Adrenal gland (tissue), 5 donors: ENCODE data around the gene GIN1.

Source experiments
- POLR2A ChIP-seq, 2 donors: fragments of 450-650 bp; IDR thresholded peaks; one replicate each; pipeline ENCODE4 v1.6.1; 2017; ENCODE audit warnings: antibody characterized with exemption in 2 of 2, mild to moderate bottlenecking in 2 of 2, moderate library complexity in 1 of 2
- TF ChIP-seq, protein P1 (sequence below), 6 experiments: fragments of 450-650 bp in 4 of 6; fragments of 200-600 bp in 2 of 6; sonication (generic) in 1 of 6; IDR thresholded peaks; 1 replicate in 5 of 6; 2 replicates in 1 of 6; pipeline versions ENCODE4 v1.5.1 to v1.8.0; 2016 to 2021; ENCODE audit warnings: antibody characterized with exemption in 6 of 6, mild to moderate bottlenecking in 2 of 6, moderate library complexity in 1 of 6
- donor health status: DM: no; HTN: no; CAD: no.

DNA sequence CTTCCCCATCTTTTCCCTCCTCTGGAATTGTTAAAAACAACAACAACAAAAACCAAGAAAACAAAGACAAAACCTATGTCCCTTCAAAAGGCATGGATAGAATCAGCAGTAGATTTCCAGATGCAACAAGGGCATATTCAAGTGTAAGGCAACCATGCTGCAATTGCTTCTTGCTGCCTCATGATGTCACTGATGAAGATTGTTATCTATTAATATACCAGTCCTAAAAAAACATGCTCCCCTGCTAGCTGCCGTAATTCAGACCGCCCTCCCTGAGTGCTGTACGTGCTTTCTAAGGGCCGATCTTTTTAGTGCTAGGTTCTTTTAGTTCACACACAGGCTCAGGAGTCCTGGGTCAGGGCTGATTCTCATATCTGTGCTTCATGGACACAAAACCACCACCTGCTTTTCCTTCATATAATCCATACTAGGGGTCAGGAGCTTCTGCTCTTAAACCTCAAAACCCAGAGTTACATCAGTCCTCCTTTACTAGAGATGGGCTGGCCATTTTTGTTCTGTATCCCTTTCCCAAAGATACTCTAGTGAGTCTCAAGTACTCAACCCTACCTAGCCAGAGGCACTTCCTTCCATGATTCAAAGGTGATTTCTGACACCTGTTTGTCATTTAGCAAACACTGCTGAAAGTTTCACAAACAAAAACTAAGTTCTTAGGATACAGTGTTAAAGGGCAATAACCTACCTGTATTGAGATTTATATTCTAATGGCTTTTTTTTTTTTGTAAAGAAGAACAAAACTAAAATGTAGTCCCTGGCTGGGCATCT is 82.1 kb downstream of the GIN1 start:
- TF ChIP-seq, protein P1, sequence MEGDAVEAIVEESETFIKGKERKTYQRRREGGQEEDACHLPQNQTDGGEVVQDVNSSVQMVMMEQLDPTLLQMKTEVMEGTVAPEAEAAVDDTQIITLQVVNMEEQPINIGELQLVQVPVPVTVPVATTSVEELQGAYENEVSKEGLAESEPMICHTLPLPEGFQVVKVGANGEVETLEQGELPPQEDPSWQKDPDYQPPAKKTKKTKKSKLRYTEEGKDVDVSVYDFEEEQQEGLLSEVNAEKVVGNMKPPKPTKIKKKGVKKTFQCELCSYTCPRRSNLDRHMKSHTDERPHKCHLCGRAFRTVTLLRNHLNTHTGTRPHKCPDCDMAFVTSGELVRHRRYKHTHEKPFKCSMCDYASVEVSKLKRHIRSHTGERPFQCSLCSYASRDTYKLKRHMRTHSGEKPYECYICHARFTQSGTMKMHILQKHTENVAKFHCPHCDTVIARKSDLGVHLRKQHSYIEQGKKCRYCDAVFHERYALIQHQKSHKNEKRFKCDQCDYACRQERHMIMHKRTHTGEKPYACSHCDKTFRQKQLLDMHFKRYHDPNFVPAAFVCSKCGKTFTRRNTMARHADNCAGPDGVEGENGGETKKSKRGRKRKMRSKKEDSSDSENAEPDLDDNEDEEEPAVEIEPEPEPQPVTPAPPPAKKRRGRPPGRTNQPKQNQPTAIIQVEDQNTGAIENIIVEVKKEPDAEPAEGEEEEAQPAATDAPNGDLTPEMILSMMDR (IDR thresholded peaks at IDR 0.05): no peak
- no peak for TF ChIP-seq POLR2A (IDR thresholded peaks at IDR 0.05)
